T-cell (primary cell): ENCODE measurements around the gene LRRC3C. TPM values are rescaled to one million over a fixed set of nuclear protein-coding genes. Genes with fewer than 3 reads are reported as not detected.

ENCODE experiments used
- ATAC-seq, 4 experiments: fragments of 200-7000 bp in 3 of 4; fragments of 150-1000 bp in 1 of 4; cut with Tn5 transposase; replicated peaks in 1 of 4; 1 replicate in 3 of 4; 2 replicates in 1 of 4; pipeline ENCODE4 v1.10.0; 2021; ENCODE audit warnings: moderate library complexity in 3 of 4, mild to moderate bottlenecking in 2 of 4, moderate number of reproducible peaks in 1 of 4
- CTCF ChIA-PET, 2 donors: fragments of 300-600 bp; sonication (Branson Sonifier 250); formaldehyde crosslinking; loops; one replicate each; lab custom pipeline; 2022; ENCODE audit warnings: antibody characterized with exemption in 2 of 2; lab: Charles Lee
- POLR2A ChIA-PET, 2 donors: fragments of 300-600 bp; sonication (Branson Sonifier 250); formaldehyde crosslinking; loops; one replicate each; lab custom pipeline; 2022; ENCODE audit warnings: antibody characterized with exemption in 2 of 2; lab: Charles Lee
- DNase-seq, 35 experiments: peaks; one replicate each; pipeline versions ENCODE4 v3.0.0 to v3.0.0-alpha.2; 2013 to 2023
- H3K27ac ChIP-seq: one replicate; pipeline ENCODE4 v1.5.1; 2013; ENCODE audit warnings: low read length
- H3K27me3 ChIP-seq, 2 experiments: replicated peaks in 1 of 2; 1 replicate in 1 of 2; 2 replicates in 1 of 2; pipeline versions ENCODE4 v1.6.1 to v1.7.0; 2013; ENCODE audit warnings: low read length in 1 of 2, mixed read lengths in 1 of 2; ENCODE audit not compliant: control insufficient read depth in 2 of 2, insufficient read depth in 2 of 2; ENCODE audit errors: extremely low read depth in 1 of 2
- H3K36me3 ChIP-seq, 2 donors: 1 replicate in 1 of 2; 2 replicates in 1 of 2; pipeline versions ENCODE4 v1.6.1 to v1.7.0; 2013; ENCODE audit warnings: low read length in 1 of 2; ENCODE audit not compliant: control insufficient read depth in 2 of 2, insufficient read depth in 1 of 2; ENCODE audit errors: extremely low read depth in 1 of 2
- H3K4me1 ChIP-seq, 2 experiments: 1 replicate in 1 of 2; 2 replicates in 1 of 2; pipeline versions ENCODE4 v1.6.1 to v1.7.0; 2013; ENCODE audit warnings: low read length in 2 of 2, mixed read lengths in 1 of 2; ENCODE audit not compliant: insufficient read depth in 2 of 2, control insufficient read depth in 1 of 2; ENCODE audit errors: extremely low read depth in 1 of 2
- H3K4me3 ChIP-seq, 2 donors: 1 replicate in 1 of 2; 2 replicates in 1 of 2; pipeline versions ENCODE4 v1.5.1 to v1.7.0; 2013; ENCODE audit warnings: mild to moderate bottlenecking in 2 of 2, low read length in 1 of 2, moderate library complexity in 1 of 2; ENCODE audit not compliant: control insufficient read depth in 1 of 2; ENCODE audit errors: extremely low read depth in 1 of 2
- H3K9me3 ChIP-seq: 2 replicates; pipeline ENCODE4 v1.7.0; 2013
- H3K27ac Mint-ChIP-seq, 2 donors: one replicate each; pipeline ENCODE4 v1.8.0; 2020 to 2021; ENCODE audit warnings: mild to moderate bottlenecking in 2 of 2, mixed read lengths in 2 of 2
- H3K27me3 Mint-ChIP-seq, 2 donors: one replicate each; pipeline ENCODE4 v1.8.0; 2021 to 2022; ENCODE audit warnings: mixed read lengths in 2 of 2
- H3K36me3 Mint-ChIP-seq: one replicate; pipeline ENCODE4 v1.8.0; 2021; ENCODE audit warnings: mixed read lengths
- H3K4me1 Mint-ChIP-seq, 3 donors: one replicate each; pipeline ENCODE4 v1.8.0; 2020 to 2022; ENCODE audit warnings: mixed read lengths in 3 of 3, mild to moderate bottlenecking in 1 of 3
- H3K4me3 Mint-ChIP-seq, 3 donors: one replicate each; pipeline ENCODE4 v1.8.0; 2020 to 2022; ENCODE audit warnings: mild to moderate bottlenecking in 3 of 3, mixed read lengths in 3 of 3, moderate library complexity in 3 of 3
- H3K9me3 Mint-ChIP-seq, 3 donors: one replicate each; pipeline ENCODE4 v1.8.0; 2020 to 2022; ENCODE audit warnings: mixed read lengths in 3 of 3
- WGBS: methylation state at CpG from one replicate; pipeline ENCODE4 v1.1.5; 2013; ENCODE audit warnings: missing lambda C conversion rate; ENCODE audit not compliant: insufficient coverage; 5-methylcytosine and 5-hydroxymethylcytosine counted together
- total RNA-seq, 35 experiments: library from RNA in 6 of 35; stranded (reverse) in 6 of 35; fragments of 120-200 nt in 1 of 35; gene quantifications; one replicate each; pipeline versions ENCODE4 v1.2.1 to v1.2.4 and lab custom pipeline; 2013 to 2026

The LRRC3C gene
- total RNA-seq, 5 donors from 2014 or later (not counting 1 experiment from before 2014, with no cell fraction given), result not detected

DNA sequence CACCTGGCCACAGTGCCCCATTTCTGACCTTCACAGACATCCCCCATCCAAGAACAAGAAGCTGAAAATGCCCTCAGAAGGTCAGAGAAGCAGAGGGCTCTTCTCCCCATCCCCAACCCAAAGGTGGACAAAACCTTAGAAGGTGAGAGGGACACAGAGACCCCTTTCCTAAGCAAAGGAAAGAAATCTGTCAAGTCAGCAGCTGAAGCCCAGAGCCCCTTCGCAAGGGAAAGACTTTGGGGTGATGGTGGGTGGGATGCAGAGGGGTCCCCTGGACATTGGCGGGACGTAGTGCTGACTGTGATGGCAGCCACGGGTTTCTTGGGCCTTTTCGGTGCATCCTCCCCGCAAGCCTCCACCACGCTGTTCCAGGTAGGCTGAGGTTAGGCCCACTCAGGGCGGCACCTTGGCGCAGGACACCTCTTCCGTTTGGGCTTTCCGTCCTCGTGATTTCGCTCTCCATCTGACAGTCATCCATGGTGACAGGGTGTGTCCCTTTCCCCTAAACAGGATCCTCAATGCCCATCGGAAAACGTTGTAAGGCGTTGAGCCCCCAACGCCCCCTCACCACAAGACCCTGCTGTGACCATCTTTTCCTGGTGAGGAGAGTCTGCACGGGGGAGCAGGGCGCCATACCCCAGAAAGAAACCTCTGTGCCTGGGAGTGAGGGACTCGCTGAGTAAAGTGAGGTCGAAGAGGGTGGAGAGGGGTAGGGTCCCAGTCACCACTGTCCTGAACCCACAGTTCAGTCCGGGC, 24.6 kb downstream of the LRRC3C start:
- peak overlapping the region; percentile 55 to 56 for H3K4me3 ChIP-seq
- Mint-ChIP-seq H3K4me1 (peaks cover 24 to 35% (median 30%) of the 10 kb centered on the region in 3 donors), H3K36me3 (no peaks in the 10 kb centered on the region), H3K9me3 (no peaks in the 10 kb centered on the region), H3K27ac (peak overlapping the region in 1 of 2 donors; percentile 72), H3K4me3 (peak overlapping the region; percentile 63 to 73 (median 64)), H3K27me3 (no peaks in the 10 kb centered on the region)
- ATAC-seq, result no peak
- no peaks in the 10 kb centered on the region for H3K36me3 ChIP-seq
- ChIA-PET CTCF (no interaction called here), POLR2A (interaction anchor here (0.6 kb wide), 2 partner anchors 108 to 532 kb away, joined by 3 to 4 read pairs; no protein-coding TSS in a partner anchor)
- no peaks in the 10 kb centered on the region for H3K9me3 ChIP-seq
- peaks cover 2 to 39% of the 10 kb centered on the region in 2 experiments for H3K4me1 ChIP-seq
- 78% methylated on average over 11 of the region's 22 CpGs for WGBS
- no peaks in the 10 kb centered on the region for H3K27me3 ChIP-seq
- peak overlapping the region; percentile 45 for H3K27ac ChIP-seq
- DNase-seq, result peak in 1 of 35 experiments; percentile 25

DNA sequence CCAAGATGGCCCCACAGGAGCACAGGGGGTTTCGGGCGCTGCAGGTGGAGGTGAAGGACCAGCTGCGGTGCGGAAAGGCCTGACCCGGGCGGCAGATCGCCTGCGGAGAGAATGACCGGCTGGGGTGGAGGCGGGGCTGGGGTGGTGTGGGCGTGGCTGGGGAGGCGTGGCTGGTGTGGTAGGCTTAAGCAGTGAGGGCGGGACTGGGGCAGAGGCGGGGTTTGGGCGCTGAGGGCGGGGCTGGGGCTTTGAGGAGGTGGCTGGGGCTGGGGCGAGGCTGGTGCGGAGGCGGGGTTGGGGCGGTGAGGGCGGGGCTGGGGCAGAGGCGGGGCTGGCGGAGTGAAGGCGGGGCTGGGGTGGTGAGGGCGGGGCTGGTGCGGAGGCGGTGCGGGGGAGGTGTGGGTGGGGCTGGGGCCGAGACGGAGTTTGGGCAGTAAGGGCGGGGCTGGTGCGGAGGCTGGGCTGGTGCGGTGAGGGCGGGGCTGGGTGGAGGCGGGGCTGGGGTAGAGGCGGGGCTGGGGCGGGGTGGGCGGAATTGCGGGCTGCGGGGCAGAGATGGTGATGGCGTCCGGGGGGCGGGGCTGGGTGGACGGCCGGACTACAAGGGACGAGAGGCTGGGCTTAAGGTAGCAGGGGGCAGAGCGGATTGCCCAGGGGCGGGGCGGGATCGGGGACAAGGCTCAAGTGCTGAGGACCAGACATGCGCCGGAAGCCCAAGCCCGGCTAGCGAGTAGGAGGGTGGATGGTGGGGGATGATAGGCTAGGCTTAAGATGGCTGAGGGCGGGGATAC, 25.3 kb downstream of the LRRC3C start:
- Histone ChIP-seq H3K27ac (peak overlapping the region; percentile 45), H3K4me3 (peak overlapping the region; percentile 56 to 64), H3K36me3 (no peaks in the 10 kb centered on the region), H3K9me3 (no peaks in the 10 kb centered on the region), H3K27me3 (no peaks in the 10 kb centered on the region), H3K4me1 (peaks cover 2 to 33% of the 10 kb centered on the region in 2 experiments)
- Mint-ChIP-seq H3K4me3 (peak overlapping the region; percentile 73 to 83 (median 80)), H3K36me3 (no peaks in the 10 kb centered on the region), H3K27me3 (no peaks in the 10 kb centered on the region), H3K27ac (peak overlapping the region; percentile 76 to 80), H3K9me3 (no peaks in the 10 kb centered on the region), H3K4me1 (peaks cover 18 to 28% (median 23%) of the 10 kb centered on the region in 3 donors)
- 2% methylated on average over 32 of the region's 55 CpGs for WGBS
- DNase-seq, result peak; percentile 83 to 99 (median 95)
- CTCF ChIA-PET, result interaction anchor here (0.5 to 2.9 kb wide), 4 partner anchors 25 to 37 kb away, joined by 3 to 18 read pairs (median 4); partner anchors contain the start of gene PSMD3 (in 1 of the 2)
- POLR2A ChIA-PET, result interaction anchor here in 1 of 2 donors (0.6 to 1.3 kb wide), 2 partner anchors 28 to 107 kb away, joined by 4 to 5 read pairs; partner anchors contain the start of gene PSMD3
- peak; percentile 84 to 89 (median 86) for ATAC-seq

DNA sequence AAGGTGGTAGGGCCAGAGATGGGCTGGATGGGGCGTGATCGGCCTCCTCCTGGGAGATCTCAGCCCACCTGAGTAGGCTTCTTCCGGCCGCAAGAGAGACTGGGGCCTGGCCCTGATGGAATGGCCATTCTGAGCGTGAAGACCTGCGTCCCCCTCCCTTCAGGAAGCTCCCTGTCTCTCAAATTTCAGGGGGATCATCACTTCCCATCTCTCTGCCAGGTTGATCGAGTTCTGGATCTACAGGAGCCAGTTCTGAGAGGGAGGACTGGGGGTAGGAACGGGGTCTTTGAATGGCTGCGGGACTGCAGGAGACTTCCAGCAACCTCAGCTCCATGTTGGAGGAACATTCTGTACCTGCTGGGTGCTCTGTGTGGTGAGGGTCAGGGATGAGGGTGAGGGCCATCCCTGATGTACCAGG, 25.9 kb downstream of the LRRC3C start:
- Mint-ChIP-seq H3K4me3 (peak overlapping the region; percentile 73 to 83 (median 80)), H3K27me3 (no peaks in the 10 kb centered on the region), H3K27ac (peak overlapping the region; percentile 76 to 80), H3K4me1 (peaks cover 16 to 25% (median 18%) of the 10 kb centered on the region in 3 donors), H3K9me3 (no peaks in the 10 kb centered on the region), H3K36me3 (no peaks in the 10 kb centered on the region)
- Histone ChIP-seq H3K36me3 (no peaks in the 10 kb centered on the region), H3K27ac (peak overlapping the region; percentile 19), H3K9me3 (no peaks in the 10 kb centered on the region), H3K27me3 (no peaks in the 10 kb centered on the region), H3K4me3 (peak overlapping the region; percentile 39 to 64), H3K4me1 (peaks cover 2 to 27% of the 10 kb centered on the region in 2 experiments)
- ATAC-seq (no peak), DNase-seq (no peak)
- POLR2A ChIA-PET, result interaction anchor here in 1 of 2 donors (1.3 kb wide), 1 partner anchor 27 kb away, joined by 5 read pairs; the partner anchor contains the start of gene PSMD3
- WGBS, result 91% methylated on average over 4 of the region's 9 CpGs
- CTCF ChIA-PET, result interaction anchor here (0.5 to 2.9 kb wide), 4 partner anchors 24 to 38 kb away, joined by 3 to 18 read pairs (median 4); partner anchors contain the start of gene PSMD3 (in 1 of the 2)

DNA sequence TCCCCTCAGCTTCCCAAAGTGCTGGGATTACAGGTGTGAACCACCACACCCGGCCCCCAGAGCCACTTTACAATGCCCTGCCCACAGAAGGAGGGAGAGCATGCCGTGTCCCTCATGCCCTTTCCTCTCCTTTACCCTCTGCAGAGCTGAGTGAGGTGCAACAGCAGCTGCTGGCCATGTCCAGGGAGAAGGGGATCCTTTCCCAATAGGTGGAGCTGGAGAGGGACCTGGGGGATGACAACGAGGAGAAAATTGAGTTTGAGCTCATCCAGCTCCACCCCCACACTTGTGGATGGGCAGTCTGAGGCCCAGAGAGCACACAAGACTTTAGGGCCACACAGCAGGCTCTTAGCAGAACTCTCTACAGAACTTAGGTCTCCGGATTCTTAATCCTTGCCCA, 27.3 kb downstream of the LRRC3C start:
- no peak overlapping the region for H3K4me3 ChIP-seq
- H3K4me3 Mint-ChIP-seq, result no peak overlapping the region
- no peaks in the 10 kb centered on the region for H3K27me3 ChIP-seq
- WGBS, result no CpG with 5 or more reads among the region's 4 CpGs
- no peaks in the 10 kb centered on the region for H3K36me3 Mint-ChIP-seq
- H3K27ac Mint-ChIP-seq, result peak overlapping the region in 1 of 2 donors; percentile 20
- H3K36me3 ChIP-seq, result no peaks in the 10 kb centered on the region
- peaks cover 3 to 26% of the 10 kb centered on the region in 2 experiments for H3K4me1 ChIP-seq
- H3K9me3 ChIP-seq, result no peaks in the 10 kb centered on the region
- CTCF ChIA-PET, result interaction anchor here in 1 of 2 donors (2.9 kb wide), 1 partner anchor 25 kb away, joined by 18 read pairs; the partner anchor contains the start of gene PSMD3
- H3K27ac ChIP-seq, result no peak overlapping the region
- H3K4me1 Mint-ChIP-seq, result peaks cover 18 to 27% (median 19%) of the 10 kb centered on the region in 3 donors
- DNase-seq, result no peak
- no peaks in the 10 kb centered on the region for H3K9me3 Mint-ChIP-seq
- POLR2A ChIA-PET, result no interaction called here
- H3K27me3 Mint-ChIP-seq, result no peaks in the 10 kb centered on the region
- ATAC-seq, result no peak

DNA sequence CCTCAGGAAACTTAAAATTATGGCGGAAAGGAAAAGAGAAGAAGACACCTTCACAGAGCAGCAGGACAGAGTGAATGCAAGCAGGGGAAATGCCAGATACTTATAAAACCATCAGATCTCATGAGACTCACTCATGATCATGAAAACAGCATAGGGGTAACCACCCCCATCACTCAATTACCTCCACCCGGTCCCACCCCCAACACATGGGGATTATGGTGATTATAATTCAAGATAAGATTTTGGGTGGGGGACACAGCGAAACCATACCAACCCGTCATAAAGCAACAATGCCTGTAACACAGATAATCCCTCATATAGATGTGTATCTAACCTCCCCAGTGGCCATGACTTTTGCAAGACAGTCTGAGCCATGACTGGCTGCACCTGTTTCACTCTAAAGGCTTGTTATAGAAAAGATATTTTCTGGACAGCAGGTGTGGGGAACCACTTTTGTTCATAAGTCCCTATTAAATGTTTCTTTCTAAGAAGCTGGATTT, 28.2 kb downstream of the LRRC3C start:
- ChIA-PET CTCF (interaction anchor here in 1 of 2 donors (4.5 kb wide), 1 partner anchor 26 kb away, joined by 29 read pairs; the partner anchor contains the start of gene PSMD3), POLR2A (interaction anchor here in 1 of 2 donors (0.5 kb wide), 1 partner anchor 57 kb away, joined by 7 read pairs; no protein-coding TSS in a partner anchor)
- no peak for ATAC-seq
- Histone ChIP-seq H3K27ac (no peak overlapping the region), H3K27me3 (no peaks in the 10 kb centered on the region), H3K4me3 (no peak overlapping the region), H3K9me3 (no peaks in the 10 kb centered on the region), H3K36me3 (no peaks in the 10 kb centered on the region), H3K4me1 (peaks cover 3 to 26% of the 10 kb centered on the region in 2 experiments)
- WGBS, result no CpG with 5 or more reads among the region's 4 CpGs
- H3K27me3 Mint-ChIP-seq, result no peaks in the 10 kb centered on the region
- no peak for DNase-seq
- H3K4me3 Mint-ChIP-seq, result no peak overlapping the region
- peaks cover 18 to 24% (median 19%) of the 10 kb centered on the region in 3 donors for H3K4me1 Mint-ChIP-seq
- H3K9me3 Mint-ChIP-seq, result no peaks in the 10 kb centered on the region
- no peak overlapping the region for H3K27ac Mint-ChIP-seq
- no peaks in the 10 kb centered on the region for H3K36me3 Mint-ChIP-seq
